HepG2 (cell line): ENCODE data around the gene NRAP. TPM values are rescaled to one million over a fixed set of nuclear protein-coding genes. Genes with fewer than 3 reads are reported as not detected.

Experiments used
- ATAC-seq: fragments of 200-7000 bp; cut with Tn5 transposase; 3 replicates; pipeline ENCODE4 v1.9.1; 2020; ENCODE audit warnings: mild to moderate bottlenecking, moderate library complexity
- BruUV-seq: library from RNA; stranded (reverse); fragments of 400-500 nt; replicated peaks from 2 replicates; lab custom pipeline; 2021; lab: Mats Ljungman, UMichigan
- CTCF ChIA-PET: fragments of 300-600 bp; formaldehyde crosslinking; extraction: SDS; loops from one replicate; lab custom pipeline; 2021; ENCODE audit warnings: low total read pairs, inconsistent platforms, low intra/inter-chr PET ratio; lab: Yijun Ruan, JAX
- POLR2A ChIA-PET: fragments of 350-600 bp; sonication (Branson Sonifier 250); formaldehyde crosslinking; loops from one replicate; lab custom pipeline; 2020; ENCODE audit warnings: antibody characterized with exemption, inconsistent platforms; lab: Yijun Ruan, JAX
- DNase-seq: peaks from one replicate; pipeline ENCODE4 v3.0.0-alpha.2; 2015; ENCODE audit warnings: low spot score
- FAIRE-seq: peaks from 3 replicates; lab custom pipeline; 2011; peaks lifted over from hg19 to GRCh38; lab: Jason Lieb, UNC
- H2AFZ ChIP-seq: one replicate; pipeline ENCODE4 v1.6.1; 2011; ENCODE audit warnings: low read length, inconsistent platforms
- H3K27ac ChIP-seq: fragments of 300-600 bp; 3 replicates; pipeline ENCODE4 v1.8.0; 2011; ENCODE audit warnings: mixed run types, mild to moderate bottlenecking, mixed read lengths, low read length, inconsistent platforms; ENCODE audit not compliant: insufficient read depth; ENCODE audit errors: extremely low read length
- H3K27me3 ChIP-seq, 2 experiments: fragments of 200-600 bp in 1 of 2; 2 replicates in 1 of 2; 3 replicates in 1 of 2; pipeline versions ENCODE4 v1.6.0 to v1.8.0; 2011; ENCODE audit warnings: low read length in 2 of 2, mild to moderate bottlenecking in 2 of 2, moderate library complexity in 2 of 2, inconsistent platforms in 1 of 2; ENCODE audit not compliant: insufficient read depth in 2 of 2, control insufficient read depth in 1 of 2
- H3K36me3 ChIP-seq, 2 experiments: fragments of 200-600 bp in 1 of 2; replicated peaks in 1 of 2; 2 replicates in 1 of 2; 3 replicates in 1 of 2; pipeline versions ENCODE4 v1.5.1 to v1.8.0; 2011; ENCODE audit warnings: low read length in 2 of 2, inconsistent platforms in 1 of 2; ENCODE audit not compliant: insufficient read depth in 2 of 2, control insufficient read depth in 1 of 2
- H3K4me1 ChIP-seq: 2 replicates; pipeline ENCODE4 v1.5.1; 2012; ENCODE audit warnings: low read length, inconsistent platforms; ENCODE audit not compliant: insufficient read depth
- H3K4me2 ChIP-seq: 2 replicates; pipeline ENCODE4 v1.6.0; 2011; ENCODE audit warnings: low read depth, low read length, inconsistent platforms
- H3K4me3 ChIP-seq, 3 experiments: fragments of 200-600 bp in 1 of 3; sonication (generic), shearing (Covaris generic) in 1 of 3; replicated peaks in 1 of 3; 2 replicates each; pipeline ENCODE4 v1.5.1; 2011 to 2016; ENCODE audit warnings: low read length in 3 of 3, inconsistent platforms in 2 of 3, low read depth in 2 of 3, mild to moderate bottlenecking in 2 of 3, control low read depth in 1 of 3, mixed read lengths in 1 of 3; ENCODE audit not compliant: insufficient read depth in 1 of 3
- H3K79me2 ChIP-seq: one replicate; pipeline ENCODE4 v1.6.1; 2011; ENCODE audit warnings: low read length, inconsistent platforms; ENCODE audit not compliant: insufficient read depth
- H3K9ac ChIP-seq: 2 replicates; pipeline ENCODE4 v1.6.0; 2011; ENCODE audit warnings: mild to moderate bottlenecking, low read depth, low read length, inconsistent platforms; ENCODE audit not compliant: insufficient read depth
- H3K9me3 ChIP-seq: 2 replicates; pipeline ENCODE4 v1.5.1; 2012; ENCODE audit warnings: mild to moderate bottlenecking, low read length
- H4K20me1 ChIP-seq: 2 replicates; pipeline ENCODE4 v1.6.0; 2011; ENCODE audit warnings: inconsistent platforms, mild to moderate bottlenecking, low read length, moderate library complexity; ENCODE audit not compliant: insufficient read depth
- STAG1 ChIP-seq: sonication (generic); formaldehyde crosslinking; IDR thresholded peaks from 2 replicates; pipeline ENCODE4 v1.4.0; 2020; ENCODE audit warnings: missing genetic modification reagents
- ZNF644 ChIP-seq: IDR thresholded peaks from 2 replicates; pipeline ENCODE4 v1.6.1; 2016; ENCODE audit warnings: low read depth
- WGBS: methylation state at CpG from one replicate; pipeline ENCODE4 v1.1.6; 2017; ENCODE audit warnings: low lambda C conversion rate; 5-methylcytosine and 5-hydroxymethylcytosine counted together
- in situ Hi-C: cut with HindIII; loops from 2 replicates; pipeline ENCODE4 v1.10.0; 2017; ENCODE audit warnings: low pct_unique_long_range_greater_than_20kb; ENCODE audit not compliant: extremely low pct_ligation_motif_present
- intact Hi-C: fragments of 100-400 bp; cut with micrococcal nuclease; formaldehyde crosslinking; loops from one replicate; pipeline ENCODE4 v1.10.0; 2022; ENCODE audit not compliant: unreplicated experiment
- polyA plus RNA-seq, 8 experiments: library from polyadenylated mRNA; depleted of rRNA in 3 of 8; stranded (reverse) in 7 of 8; unstranded in 1 of 8; fragments of >200 nt; fragmentation: Illumina TruSeq in 4 of 8; extraction: Trizol in 4 of 8; gene quantifications; 2 replicates each; pipeline versions ENCODE4 v1.2.1 to v1.2.3, GENCODE V29; 2011 to 2016; ENCODE audit warnings: low read depth in 4 of 8, missing spikeins in 1 of 8, mixed read lengths in 1 of 8; ENCODE audit not compliant: insufficient read depth in 1 of 8
- total RNA-seq, 5 experiments: library from RNA; depleted of rRNA; stranded (reverse); fragments of >200 nt; fragmentation: Illumina TruSeq; extraction: Trizol; gene quantifications; 2 replicates each; pipeline ENCODE4 v1.2.3, GENCODE V29; 2016; ENCODE audit warnings: low read depth in 1 of 5
- TF ChIP-seq, protein P1 (sequence below): sonication (generic); formaldehyde crosslinking; IDR thresholded peaks from 2 replicates; pipeline ENCODE4 v1.5.0; 2020; ENCODE audit warnings: mild to moderate bottlenecking, missing genetic modification reagents, moderate library complexity
- TF ChIP-seq, protein P2 (sequence below): sonication (generic); formaldehyde crosslinking; IDR thresholded peaks from 2 replicates; pipeline ENCODE4 v1.4.0; 2020; ENCODE audit warnings: missing genetic modification reagents
- TF ChIP-seq, protein P3 (sequence below): sonication (generic); formaldehyde crosslinking; IDR thresholded peaks from 2 replicates; pipeline ENCODE4 v1.5.1; 2020; ENCODE audit warnings: missing genetic modification reagents, mild to moderate bottlenecking, borderline replicate concordance

Gene NRAP
- total and polyA plus RNA-seq, 2 of the 13 experiments (the other 11 are each of a cell fraction or from before 2014, with no cell fraction given) = not detected

DNA sequence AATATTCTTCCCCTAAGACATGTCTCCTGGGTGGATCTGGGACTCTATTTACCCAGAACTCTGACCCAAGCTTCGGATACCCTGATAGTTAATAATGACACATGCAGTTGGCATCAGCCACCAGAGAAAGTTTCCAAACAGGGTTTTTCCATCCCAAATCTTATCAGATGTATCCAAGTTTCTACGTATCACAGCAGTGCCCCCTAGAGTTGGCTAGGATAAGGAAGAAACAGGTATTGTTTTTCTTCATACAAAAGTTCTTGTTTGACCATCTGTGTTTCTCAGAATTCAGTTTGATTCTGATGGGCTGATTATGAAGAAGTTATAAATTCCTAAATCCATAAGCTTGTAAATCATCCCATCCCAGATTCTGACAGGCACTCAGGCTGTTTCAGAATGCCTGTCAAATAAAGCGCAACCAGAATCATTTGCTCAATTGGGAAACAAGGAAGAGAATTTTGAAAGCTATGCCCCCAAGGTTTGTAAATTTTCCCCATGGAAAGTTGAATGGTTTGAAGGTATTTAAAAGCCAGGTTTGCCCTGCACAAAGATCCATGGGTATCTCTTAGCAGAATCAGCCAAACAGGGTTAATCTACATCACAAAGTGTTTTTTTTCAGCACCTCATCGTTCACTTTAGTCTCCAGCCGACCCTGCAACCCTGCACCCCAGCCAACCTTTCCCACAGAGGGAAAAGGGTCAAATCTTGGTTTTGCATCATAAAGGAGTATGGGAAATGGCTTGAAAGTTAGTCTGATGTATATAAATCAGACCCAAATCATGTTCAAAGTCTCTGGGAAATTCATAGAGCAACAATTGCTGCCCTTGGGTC is 47.4 kb downstream of the NRAP start:
- Histone ChIP-seq H3K9ac (no peak overlapping the region), H3K4me2 (no peak overlapping the region), H3K79me2 (no peaks in the 10 kb centered on the region), H3K36me3 (no peaks in the 10 kb centered on the region), H4K20me1 (no peaks in the 10 kb centered on the region), H2AFZ (no peak overlapping the region), H3K27me3 (peaks cover 0 to 12% of the 10 kb centered on the region in 2 experiments; a peak in 3 of 5 replicates), H3K4me3 (no peak overlapping the region), H3K27ac (no peak overlapping the region), H3K9me3 (no peaks in the 10 kb centered on the region), H3K4me1 (no peaks in the 10 kb centered on the region)
- POLR2A ChIA-PET = no interaction called here
- intact Hi-C loops = no loop called here
- peak; percentile 13; the same call in 1 of the 2 replicates for TF ChIP-seq STAG1 (CRISPR knock-in tag)
- TF ChIP-seq, protein P1, sequence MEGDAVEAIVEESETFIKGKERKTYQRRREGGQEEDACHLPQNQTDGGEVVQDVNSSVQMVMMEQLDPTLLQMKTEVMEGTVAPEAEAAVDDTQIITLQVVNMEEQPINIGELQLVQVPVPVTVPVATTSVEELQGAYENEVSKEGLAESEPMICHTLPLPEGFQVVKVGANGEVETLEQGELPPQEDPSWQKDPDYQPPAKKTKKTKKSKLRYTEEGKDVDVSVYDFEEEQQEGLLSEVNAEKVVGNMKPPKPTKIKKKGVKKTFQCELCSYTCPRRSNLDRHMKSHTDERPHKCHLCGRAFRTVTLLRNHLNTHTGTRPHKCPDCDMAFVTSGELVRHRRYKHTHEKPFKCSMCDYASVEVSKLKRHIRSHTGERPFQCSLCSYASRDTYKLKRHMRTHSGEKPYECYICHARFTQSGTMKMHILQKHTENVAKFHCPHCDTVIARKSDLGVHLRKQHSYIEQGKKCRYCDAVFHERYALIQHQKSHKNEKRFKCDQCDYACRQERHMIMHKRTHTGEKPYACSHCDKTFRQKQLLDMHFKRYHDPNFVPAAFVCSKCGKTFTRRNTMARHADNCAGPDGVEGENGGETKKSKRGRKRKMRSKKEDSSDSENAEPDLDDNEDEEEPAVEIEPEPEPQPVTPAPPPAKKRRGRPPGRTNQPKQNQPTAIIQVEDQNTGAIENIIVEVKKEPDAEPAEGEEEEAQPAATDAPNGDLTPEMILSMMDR = peak; percentile 41
- no peak for TF ChIP-seq ZNF644 (CRISPR knock-in tag)
- TF ChIP-seq, protein P2, sequence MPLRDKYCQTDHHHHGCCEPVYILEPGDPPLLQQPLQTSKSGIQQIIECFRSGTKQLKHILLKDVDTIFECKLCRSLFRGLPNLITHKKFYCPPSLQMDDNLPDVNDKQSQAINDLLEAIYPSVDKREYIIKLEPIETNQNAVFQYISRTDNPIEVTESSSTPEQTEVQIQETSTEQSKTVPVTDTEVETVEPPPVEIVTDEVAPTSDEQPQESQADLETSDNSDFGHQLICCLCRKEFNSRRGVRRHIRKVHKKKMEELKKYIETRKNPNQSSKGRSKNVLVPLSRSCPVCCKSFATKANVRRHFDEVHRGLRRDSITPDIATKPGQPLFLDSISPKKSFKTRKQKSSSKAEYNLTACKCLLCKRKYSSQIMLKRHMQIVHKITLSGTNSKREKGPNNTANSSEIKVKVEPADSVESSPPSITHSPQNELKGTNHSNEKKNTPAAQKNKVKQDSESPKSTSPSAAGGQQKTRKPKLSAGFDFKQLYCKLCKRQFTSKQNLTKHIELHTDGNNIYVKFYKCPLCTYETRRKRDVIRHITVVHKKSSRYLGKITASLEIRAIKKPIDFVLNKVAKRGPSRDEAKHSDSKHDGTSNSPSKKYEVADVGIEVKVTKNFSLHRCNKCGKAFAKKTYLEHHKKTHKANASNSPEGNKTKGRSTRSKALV (CRISPR knock-in tag) = no peak
- TF ChIP-seq, protein P3, sequence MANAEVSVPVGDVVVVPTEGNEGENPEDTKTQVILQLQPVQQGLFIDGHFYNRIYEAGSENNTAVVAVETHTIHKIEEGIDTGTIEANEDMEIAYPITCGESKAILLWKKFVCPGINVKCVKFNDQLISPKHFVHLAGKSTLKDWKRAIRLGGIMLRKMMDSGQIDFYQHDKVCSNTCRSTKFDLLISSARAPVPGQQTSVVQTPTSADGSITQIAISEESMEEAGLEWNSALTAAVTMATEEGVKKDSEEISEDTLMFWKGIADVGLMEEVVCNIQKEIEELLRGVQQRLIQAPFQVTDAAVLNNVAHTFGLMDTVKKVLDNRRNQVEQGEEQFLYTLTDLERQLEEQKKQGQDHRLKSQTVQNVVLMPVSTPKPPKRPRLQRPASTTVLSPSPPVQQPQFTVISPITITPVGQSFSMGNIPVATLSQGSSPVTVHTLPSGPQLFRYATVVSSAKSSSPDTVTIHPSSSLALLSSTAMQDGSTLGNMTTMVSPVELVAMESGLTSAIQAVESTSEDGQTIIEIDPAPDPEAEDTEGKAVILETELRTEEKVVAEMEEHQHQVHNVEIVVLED = no peak
- WGBS = 21% methylated on average over 5 of the region's 5 CpGs
- ATAC-seq = no peak
- CTCF ChIA-PET = no interaction called here
- DNase-seq = peak; percentile 6
- no peak for FAIRE-seq
- in situ Hi-C loops = no loop called here
- no TSS peak for BruUV-seq
